ENCODE data around the gene SAP30. TPM values are rescaled to one million over a fixed set of nuclear protein-coding genes. Genes with fewer than 3 reads are reported as not detected.

SAP30 gene
- total and polyA plus RNA-seq, 9 of the 15 experiments (the other 6 are each of a cell fraction or from before 2014, with no cell fraction given): 5.9 to 51.1 (median 32.6) TPM

DNA sequence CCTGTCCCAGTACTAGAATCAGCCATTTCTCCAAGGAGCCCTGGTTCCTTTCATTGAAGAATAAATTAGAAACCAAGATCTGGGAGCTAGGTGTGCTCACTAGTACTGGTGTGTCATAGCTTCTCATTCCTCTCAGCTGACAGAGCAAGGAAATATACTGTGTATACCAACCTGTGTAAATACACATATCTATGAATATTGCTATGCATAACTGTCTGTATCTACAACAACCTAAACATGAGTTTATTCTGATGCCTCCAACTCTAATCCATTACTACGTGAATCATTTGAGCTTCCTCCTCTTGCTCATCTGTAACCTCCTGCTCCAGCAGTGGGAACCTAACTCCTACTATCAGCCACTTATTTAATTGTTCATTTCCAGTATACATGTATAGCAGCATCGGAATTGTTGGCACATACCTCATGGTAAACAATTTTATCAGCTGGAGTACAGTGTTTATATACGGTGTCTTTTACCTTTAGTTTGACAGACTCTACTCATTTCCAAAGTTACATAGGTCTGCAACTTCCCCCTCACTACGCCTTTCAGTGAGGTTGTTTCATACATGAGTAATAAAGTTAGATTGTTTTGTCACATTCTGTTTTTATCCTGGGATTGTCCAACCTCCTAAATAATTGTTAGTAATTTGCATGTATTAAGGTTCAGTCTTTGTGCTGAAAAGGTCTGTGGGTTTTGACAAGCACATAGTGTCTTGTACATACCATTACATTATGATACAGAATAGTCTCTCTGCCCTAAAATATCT, 35.3 kb downstream of the SAP30 start:
- in situ Hi-C loops (cut with MboI): no loop called here

More for the DNA sequence above, 35.3 kb downstream of the SAP30 start:
- POLR2A ChIA-PET: interaction anchor here (1.2 kb wide), 1 partner anchor 73 kb away, joined by 3 read pairs; no protein-coding TSS in a partner anchor
- no peaks in the 10 kb centered on the region for H3K4me1 ChIP-seq (replicated peaks in 1 of 2; ENCODE audit: control insufficient read depth in 2 of 2, insufficient read depth in 2 of 2, low read length in 2 of 2)
- H3K36me3 ChIP-seq (ENCODE audit: control insufficient read depth, insufficient read depth, low read length): no peaks in the 10 kb centered on the region
- CTCF ChIA-PET (ENCODE audit: low intra/inter-chr PET ratio): no interaction called here
- no TSS peak for BruUV-seq (replicated peaks)
- TF ChIP-seq, protein P1, sequence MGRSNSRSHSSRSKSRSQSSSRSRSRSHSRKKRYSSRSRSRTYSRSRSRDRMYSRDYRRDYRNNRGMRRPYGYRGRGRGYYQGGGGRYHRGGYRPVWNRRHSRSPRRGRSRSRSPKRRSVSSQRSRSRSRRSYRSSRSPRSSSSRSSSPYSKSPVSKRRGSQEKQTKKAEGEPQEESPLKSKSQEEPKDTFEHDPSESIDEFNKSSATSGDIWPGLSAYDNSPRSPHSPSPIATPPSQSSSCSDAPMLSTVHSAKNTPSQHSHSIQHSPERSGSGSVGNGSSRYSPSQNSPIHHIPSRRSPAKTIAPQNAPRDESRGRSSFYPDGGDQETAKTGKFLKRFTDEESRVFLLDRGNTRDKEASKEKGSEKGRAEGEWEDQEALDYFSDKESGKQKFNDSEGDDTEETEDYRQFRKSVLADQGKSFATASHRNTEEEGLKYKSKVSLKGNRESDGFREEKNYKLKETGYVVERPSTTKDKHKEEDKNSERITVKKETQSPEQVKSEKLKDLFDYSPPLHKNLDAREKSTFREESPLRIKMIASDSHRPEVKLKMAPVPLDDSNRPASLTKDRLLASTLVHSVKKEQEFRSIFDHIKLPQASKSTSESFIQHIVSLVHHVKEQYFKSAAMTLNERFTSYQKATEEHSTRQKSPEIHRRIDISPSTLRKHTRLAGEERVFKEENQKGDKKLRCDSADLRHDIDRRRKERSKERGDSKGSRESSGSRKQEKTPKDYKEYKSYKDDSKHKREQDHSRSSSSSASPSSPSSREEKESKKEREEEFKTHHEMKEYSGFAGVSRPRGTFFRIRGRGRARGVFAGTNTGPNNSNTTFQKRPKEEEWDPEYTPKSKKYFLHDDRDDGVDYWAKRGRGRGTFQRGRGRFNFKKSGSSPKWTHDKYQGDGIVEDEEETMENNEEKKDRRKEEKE (IDR thresholded peaks at IDR 0.05; ENCODE audit: borderline replicate concordance in 1 of 2, control insufficient read depth in 1 of 2, low read depth in 2 of 2, low read length in 1 of 2): no peak
- TF ChIP-seq DIDO1 (tag; IDR thresholded peaks at IDR 0.05; ENCODE audit: low read depth) (no peak), ARID2 (IDR thresholded peaks at IDR 0.05) (no peak), CEBPG (CRISPR knock-in tag; IDR thresholded peaks at IDR 0.05) (no peak), CEBPG (tag; conservative IDR thresholded peaks at IDR 0.05 in 1 of 2, IDR thresholded peaks at IDR 0.05 in 1 of 2) (no peak), THRAP3 (IDR thresholded peaks at IDR 0.05; ENCODE audit: borderline replicate concordance) (no peak), NCOA4 (IDR thresholded peaks at IDR 0.05; ENCODE audit: partially characterized antibody) (no peak), MAFG (tag; conservative IDR thresholded peaks at IDR 0.05) (no peak), TRIM28 (IDR thresholded peaks at IDR 0.05) (no peak), MIER1 (IDR thresholded peaks at IDR 0.05; ENCODE audit: low read depth) (no peak), ZNF583 (CRISPR knock-in tag; IDR thresholded peaks at IDR 0.05) (no peak), ETS2 (tag; IDR thresholded peaks at IDR 0.05; ENCODE audit: borderline replicate concordance, poor library complexity, severe bottlenecking) (no peak)
- TF ChIP-seq, protein P2, sequence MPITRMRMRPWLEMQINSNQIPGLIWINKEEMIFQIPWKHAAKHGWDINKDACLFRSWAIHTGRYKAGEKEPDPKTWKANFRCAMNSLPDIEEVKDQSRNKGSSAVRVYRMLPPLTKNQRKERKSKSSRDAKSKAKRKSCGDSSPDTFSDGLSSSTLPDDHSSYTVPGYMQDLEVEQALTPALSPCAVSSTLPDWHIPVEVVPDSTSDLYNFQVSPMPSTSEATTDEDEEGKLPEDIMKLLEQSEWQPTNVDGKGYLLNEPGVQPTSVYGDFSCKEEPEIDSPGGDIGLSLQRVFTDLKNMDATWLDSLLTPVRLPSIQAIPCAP (CRISPR knock-in tag; IDR thresholded peaks at IDR 0.05; ENCODE audit: borderline replicate concordance): no peak
- H3K9me3 ChIP-seq (replicated peaks; ENCODE audit: control insufficient read depth, insufficient read depth, low read depth, low read length): no peaks in the 10 kb centered on the region
- WGBS (ENCODE audit: insufficient coverage, low coverage, missing lambda C conversion rate): 35% methylated on average over 4 of the region's 4 CpGs
- H3K4me3 ChIP-seq: no peak overlapping the region
- no peaks in the 10 kb centered on the region for H3K9me1 ChIP-seq (ENCODE audit: control insufficient read depth, insufficient read depth, low read length)
- H3K4me2 ChIP-seq (ENCODE audit: insufficient read depth, low read length): no peak overlapping the region
- no peaks in the 10 kb centered on the region for H3K79me2 ChIP-seq (ENCODE audit: control insufficient read depth, insufficient read depth, low read length)
- peak overlapping the region; percentile 25; the same call in 1 of the 2 replicates for H2AFZ ChIP-seq (ENCODE audit: low read depth, low read length)
- no peak for FAIRE-seq
- no peaks in the 10 kb centered on the region for H4K20me1 ChIP-seq (replicated peaks; ENCODE audit: control insufficient read depth, insufficient read depth, low read length)
- H3K9ac ChIP-seq (ENCODE audit: insufficient read depth in 1 of 2, low read depth in 2 of 2, low read length in 2 of 2): no peak overlapping the region
- intact Hi-C loops (cut with micrococcal nuclease): no loop called here
- no peak overlapping the region for H3K27ac ChIP-seq (ENCODE audit: extremely low read depth, low read depth, low read length)
- peaks cover 0 to 2% of the 10 kb centered on the region in 2 experiments; a peak in 1 of 5 replicates for H3K27me3 ChIP-seq (ENCODE audit: control insufficient read depth in 2 of 2, insufficient read depth in 2 of 2, low read length in 2 of 2)
- DNase-seq (ENCODE audit: extremely low read depth in 1 of 4, low spot score in 3 of 4): no peak
- no peak for ATAC-seq
